ENCODE results near the gene C2orf80. TPM values are rescaled to one million over a fixed set of nuclear protein-coding genes. Genes with fewer than 3 reads are reported as not detected.

Gene C2orf80
- total RNA-seq, 4 donors from 2014 or later = not detected

DNA sequence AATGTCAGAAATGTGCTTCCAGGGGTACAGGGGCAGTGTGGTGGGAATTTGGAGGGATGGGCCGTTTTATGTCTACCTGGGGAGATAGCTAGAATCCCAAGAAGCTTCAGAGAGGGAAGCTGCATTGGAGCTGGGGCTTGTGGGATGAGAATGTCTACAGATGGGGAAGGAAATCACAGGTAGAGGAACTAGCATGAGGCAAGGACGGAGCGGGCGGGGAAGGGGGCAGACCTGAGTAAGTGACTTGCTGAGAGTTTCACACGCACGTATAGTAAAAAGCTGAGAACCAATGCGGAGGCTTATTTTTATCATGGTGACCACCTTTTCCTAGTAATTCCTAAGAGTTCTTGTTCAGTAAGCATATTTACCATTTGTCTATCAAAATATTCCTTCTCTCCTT is 6.3 kb downstream of the C2orf80 start:
- no peak for DNase-seq (ENCODE audit: extremely low spot score)
- TF ChIP-seq POLR2A (IDR thresholded peaks at IDR 0.05; ENCODE audit: low read depth) (no peak), EP300 (IDR thresholded peaks at IDR 0.05) (no peak), POLR2AphosphoS5 (IDR thresholded peaks at IDR 0.05) (no peak)
- TF ChIP-seq, protein P1, sequence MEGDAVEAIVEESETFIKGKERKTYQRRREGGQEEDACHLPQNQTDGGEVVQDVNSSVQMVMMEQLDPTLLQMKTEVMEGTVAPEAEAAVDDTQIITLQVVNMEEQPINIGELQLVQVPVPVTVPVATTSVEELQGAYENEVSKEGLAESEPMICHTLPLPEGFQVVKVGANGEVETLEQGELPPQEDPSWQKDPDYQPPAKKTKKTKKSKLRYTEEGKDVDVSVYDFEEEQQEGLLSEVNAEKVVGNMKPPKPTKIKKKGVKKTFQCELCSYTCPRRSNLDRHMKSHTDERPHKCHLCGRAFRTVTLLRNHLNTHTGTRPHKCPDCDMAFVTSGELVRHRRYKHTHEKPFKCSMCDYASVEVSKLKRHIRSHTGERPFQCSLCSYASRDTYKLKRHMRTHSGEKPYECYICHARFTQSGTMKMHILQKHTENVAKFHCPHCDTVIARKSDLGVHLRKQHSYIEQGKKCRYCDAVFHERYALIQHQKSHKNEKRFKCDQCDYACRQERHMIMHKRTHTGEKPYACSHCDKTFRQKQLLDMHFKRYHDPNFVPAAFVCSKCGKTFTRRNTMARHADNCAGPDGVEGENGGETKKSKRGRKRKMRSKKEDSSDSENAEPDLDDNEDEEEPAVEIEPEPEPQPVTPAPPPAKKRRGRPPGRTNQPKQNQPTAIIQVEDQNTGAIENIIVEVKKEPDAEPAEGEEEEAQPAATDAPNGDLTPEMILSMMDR (IDR thresholded peaks at IDR 0.05) = no peak
- no peak overlapping the region for H3K27ac ChIP-seq (replicated peaks in 1 of 4)
- 45% methylated on average over 7 of the region's 7 CpGs for WGBS
- no peaks in the 10 kb centered on the region for H3K4me1 ChIP-seq
- intact Hi-C loops (cut with DNase I) = no loop called here
- no peaks in the 10 kb centered on the region for H3K9me3 ChIP-seq
- no peaks in the 10 kb centered on the region for H3K36me3 ChIP-seq
- H3K4me3 ChIP-seq = no peak overlapping the region
- peaks cover 0 to 20% (median 0%) of the 10 kb centered on the region in 4 donors for H3K27me3 ChIP-seq

- no peaks in the 10 kb centered on the region for H3K4me1 ChIP-seq
- no peak for TF ChIP-seq POLR2A (IDR thresholded peaks at IDR 0.05; ENCODE audit: low read depth)
- TF ChIP-seq, protein P1 (IDR thresholded peaks at IDR 0.05) = no peak
- TF ChIP-seq EP300 (IDR thresholded peaks at IDR 0.05) = no peak
- TF ChIP-seq POLR2AphosphoS5 (IDR thresholded peaks at IDR 0.05) = no peak
- H3K36me3 ChIP-seq = no peaks in the 10 kb centered on the region
- no peak for DNase-seq (ENCODE audit: extremely low spot score)
- H3K27ac ChIP-seq (replicated peaks in 1 of 4) = no peak overlapping the region
- WGBS = 68% methylated on average over 3 of the region's 3 CpGs
- H3K27me3 ChIP-seq = peaks cover 0 to 20% (median 0%) of the 10 kb centered on the region in 4 donors
- H3K9me3 ChIP-seq = no peaks in the 10 kb centered on the region
- H3K4me3 ChIP-seq = no peak overlapping the region
- intact Hi-C loops (cut with DNase I) = no loop called here
These were observed 7.0 kb downstream of the C2orf80 start for GRCh38 chr2:208182835-208183234.

GRCh38 chr2:208179028-208179609 is 10.7 kb downstream of the C2orf80 start:
- intact Hi-C loops (cut with DNase I) = loop anchor here (5.0 kb wide), 1 partner anchor 73 kb away; no protein-coding TSS in a partner anchor
- H3K4me1 ChIP-seq = peaks cover 0 to 8% (median 1%) of the 10 kb centered on the region in 4 donors
- DNase-seq (ENCODE audit: extremely low spot score) = no peak
- no peaks in the 10 kb centered on the region for H3K9me3 ChIP-seq
- peaks cover 0 to 9% (median 0%) of the 10 kb centered on the region in 4 donors for H3K27me3 ChIP-seq
- TF ChIP-seq POLR2A (IDR thresholded peaks at IDR 0.05; ENCODE audit: low read depth) = no peak
- TF ChIP-seq POLR2AphosphoS5 (IDR thresholded peaks at IDR 0.05) = no peak
- TF ChIP-seq EP300 (IDR thresholded peaks at IDR 0.05) = no peak
- TF ChIP-seq, protein P1 (IDR thresholded peaks at IDR 0.05) = no peak
- WGBS = 68% methylated on average over 4 of the region's 4 CpGs
- no peak overlapping the region for H3K4me3 ChIP-seq
- no peak overlapping the region for H3K27ac ChIP-seq (replicated peaks in 1 of 4)
- no peaks in the 10 kb centered on the region for H3K36me3 ChIP-seq

GRCh38 chr2:208175840-208176153 is 14.0 kb downstream of the C2orf80 start:
- H3K9me3 ChIP-seq = no peaks in the 10 kb centered on the region
- H3K4me1 ChIP-seq = peaks cover 0 to 8% (median 1%) of the 10 kb centered on the region in 4 donors
- intact Hi-C loops (cut with DNase I) = loop anchor here (5.0 kb wide), 1 partner anchor 77 kb away; no protein-coding TSS in a partner anchor
- H3K36me3 ChIP-seq = no peaks in the 10 kb centered on the region
- no peak for DNase-seq (ENCODE audit: extremely low spot score)
- TF ChIP-seq, protein P1 (IDR thresholded peaks at IDR 0.05) = no peak
- no peak for TF ChIP-seq POLR2AphosphoS5 (IDR thresholded peaks at IDR 0.05)
- no peak for TF ChIP-seq EP300 (IDR thresholded peaks at IDR 0.05)
- no peak for TF ChIP-seq POLR2A (IDR thresholded peaks at IDR 0.05; ENCODE audit: low read depth)
- H3K27ac ChIP-seq (replicated peaks in 1 of 4) = no peak overlapping the region
- H3K27me3 ChIP-seq = no peaks in the 10 kb centered on the region
- H3K4me3 ChIP-seq = no peak overlapping the region
- WGBS = 78% methylated on average over 6 of the region's 6 CpGs
